HG03103 (cell line): ENCODE results near the gene LAMB1.
"Not testable (repeated sequence)": the region's sequence is repeated elsewhere in the genome, so short reads cannot be mapped to it uniquely, and the experiment has no call there.

Experiments
- ATAC-seq: cut with Tn5 transposase; IDR thresholded peaks from one replicate; pipeline ENCODE4 v1.9.1; 2021; ENCODE audit warnings: low read depth; ENCODE audit not compliant: unreplicated experiment

Gene LAMB1

DNA sequence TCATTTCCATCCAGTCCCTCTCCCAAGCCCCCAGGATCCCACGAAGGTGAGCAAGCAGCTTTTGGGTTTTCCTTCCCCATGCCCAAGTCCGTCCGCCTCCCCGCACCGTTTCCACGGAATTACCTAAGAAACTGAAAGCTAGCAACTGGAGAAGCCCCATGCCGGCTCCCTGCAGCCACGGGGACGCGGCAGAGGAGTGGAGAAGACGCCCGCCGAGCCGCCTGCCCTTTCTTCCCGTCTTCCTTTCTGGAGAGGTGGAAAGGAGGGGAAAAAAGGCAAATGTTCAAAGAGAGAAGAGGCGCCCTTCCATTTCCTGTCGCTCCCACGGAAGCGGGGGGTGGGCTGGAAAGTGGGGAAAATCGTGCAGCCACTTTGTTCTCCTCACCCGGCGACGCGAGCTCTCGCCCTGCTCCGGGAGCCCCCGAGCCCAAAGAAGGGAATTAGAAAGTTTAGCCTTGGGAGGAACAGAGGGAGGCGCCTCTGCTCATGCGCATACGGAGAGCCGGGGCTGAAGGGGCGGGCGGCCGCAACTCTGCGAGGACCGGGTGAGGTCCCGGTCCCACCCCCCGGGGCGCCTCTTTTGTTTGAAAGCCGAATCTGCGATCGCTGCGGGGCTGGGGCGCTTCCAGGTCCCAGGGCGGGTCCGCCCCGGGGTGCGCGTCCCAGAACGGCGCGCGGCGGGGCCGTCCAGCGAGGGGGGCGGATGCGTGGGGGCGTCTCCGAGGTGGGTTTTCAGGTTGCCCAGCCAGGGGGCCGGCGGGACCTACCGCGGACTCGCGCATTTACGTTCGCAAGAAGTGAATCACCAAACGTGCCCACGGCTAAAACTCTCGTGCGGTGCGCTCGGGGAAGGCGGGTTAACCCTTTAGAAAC, at the start of gene LAMB1:
TSS of gene LAMB1 (minus strand) at position 436 of the 873 bp plus-strand sequence. CDS start at position 160, 276 bp downstream.
- no peak for ATAC-seq

DNA sequence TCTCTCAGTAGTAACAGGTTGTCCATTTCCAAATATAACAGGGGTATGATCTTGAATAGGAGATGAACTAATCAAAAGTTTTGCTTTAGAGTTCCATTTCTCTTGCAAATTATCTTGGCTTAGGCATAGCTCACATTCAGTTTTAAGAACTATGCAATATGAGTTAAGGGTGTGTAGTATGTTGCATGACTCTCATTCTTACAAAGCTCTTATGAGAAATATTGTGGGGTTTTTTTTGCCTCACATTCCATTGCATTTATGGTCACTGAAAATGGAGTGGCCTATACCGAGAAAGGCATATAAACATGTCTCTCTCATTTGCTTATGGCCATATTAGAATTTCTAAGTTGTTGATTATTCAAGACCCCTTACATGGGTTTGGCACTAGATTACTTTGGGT, 48.5 kb upstream of the LAMB1 start:
- ATAC-seq: no peak

DNA sequence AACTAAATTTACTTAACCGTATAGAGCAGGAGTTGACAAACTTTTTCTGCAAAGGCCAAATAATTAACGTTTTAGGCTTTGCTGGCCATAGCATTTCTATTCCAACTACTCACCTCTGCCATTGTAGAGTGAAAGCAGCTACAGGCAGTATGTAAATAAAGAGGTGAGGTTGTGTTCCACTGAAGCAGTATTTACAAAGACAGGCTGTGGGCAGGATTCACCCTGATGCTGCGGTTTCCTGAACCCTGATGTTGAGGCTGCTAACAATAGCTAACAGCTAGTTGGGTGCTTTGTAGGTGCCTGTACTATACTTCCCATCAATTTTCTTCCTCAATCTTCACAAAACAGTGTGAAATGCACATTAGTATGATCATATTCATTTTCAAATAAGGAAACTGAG, 47.0 kb upstream of the LAMB1 start:
- ATAC-seq: no peak

DNA sequence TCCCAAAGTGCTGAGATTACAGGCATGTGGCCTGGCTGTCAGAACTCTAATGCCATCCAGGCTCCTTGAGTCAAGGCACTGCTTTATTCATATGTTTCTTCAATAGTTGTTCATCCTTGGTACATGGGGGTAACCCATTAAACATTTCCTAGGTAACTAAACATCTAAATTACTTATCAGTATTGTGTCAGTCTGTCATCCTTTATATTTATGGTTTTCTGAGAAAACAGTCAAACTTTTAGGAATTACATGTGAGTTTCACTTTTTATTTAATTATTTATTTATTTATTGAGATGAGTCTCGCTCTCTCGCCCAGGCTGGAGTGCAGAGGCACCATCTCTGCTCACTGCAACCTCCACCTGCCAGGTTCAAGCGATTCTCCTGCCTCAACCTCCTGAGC, 45.5 kb upstream of the LAMB1 start:
- ATAC-seq: no peak

DNA sequence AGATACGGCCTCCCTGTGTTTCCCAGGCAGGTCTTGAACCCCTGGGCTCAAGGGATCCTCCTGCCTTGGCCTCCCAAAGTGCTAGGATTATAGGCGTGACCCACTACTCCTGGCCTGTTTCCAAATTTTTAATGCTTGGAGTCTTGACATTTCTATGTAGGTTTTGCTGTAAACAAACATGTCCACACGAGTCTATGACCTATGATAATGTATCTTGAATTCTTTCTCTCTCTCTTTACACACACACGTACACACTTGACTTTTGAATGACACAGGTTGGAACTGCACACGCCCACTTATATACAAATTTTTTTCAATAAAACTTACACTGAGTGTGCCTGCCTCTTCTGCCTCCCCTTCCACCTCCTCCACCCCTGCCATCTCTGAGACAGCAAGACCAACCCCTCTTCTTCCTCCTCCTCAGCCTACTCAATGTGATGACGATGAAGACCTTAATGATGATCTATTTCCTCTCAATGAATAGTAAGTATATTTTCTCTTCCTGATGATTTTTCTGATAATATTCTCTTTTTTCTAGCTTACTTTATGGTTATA, 44.1 kb upstream of the LAMB1 start:
- no peak for ATAC-seq

DNA sequence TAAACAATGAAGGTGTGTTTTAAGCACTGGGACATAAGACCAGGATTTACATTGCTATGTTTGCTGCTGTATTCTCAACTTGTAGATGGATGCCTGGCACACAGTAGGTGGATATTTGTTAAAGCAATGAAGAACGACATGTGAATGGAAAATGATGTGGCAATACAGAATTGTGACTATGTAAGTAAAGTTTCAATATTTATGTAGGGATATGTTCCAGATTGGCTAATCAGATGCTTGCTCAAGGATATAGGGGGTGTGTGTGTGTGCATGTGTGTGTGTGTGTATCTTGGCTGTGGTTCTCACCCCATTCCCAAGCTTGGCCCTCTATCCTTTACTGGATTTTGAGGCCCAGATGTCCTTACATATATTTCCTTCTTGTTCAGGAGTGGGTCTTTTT, 42.7 kb upstream of the LAMB1 start:
- no peak for ATAC-seq

DNA sequence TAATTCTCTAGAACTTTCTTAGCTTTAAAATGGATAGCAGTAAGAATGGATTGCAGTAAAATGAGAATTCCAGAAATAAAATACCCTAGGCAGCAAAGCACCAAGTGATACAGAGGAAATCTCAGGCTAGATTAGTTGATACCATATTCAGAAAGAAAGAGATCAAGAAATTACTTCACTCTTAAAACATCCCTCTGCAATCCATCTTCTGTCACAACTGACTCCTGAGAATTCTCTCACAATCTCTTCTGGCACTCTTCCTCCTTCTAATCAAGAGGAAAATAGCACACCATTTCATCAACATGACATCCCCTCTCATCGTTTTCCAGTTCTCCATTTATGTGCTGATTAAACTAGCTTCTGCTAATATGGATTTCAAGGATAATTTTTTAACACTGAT, 42.2 kb upstream of the LAMB1 start:
- ATAC-seq: no peak

DNA sequence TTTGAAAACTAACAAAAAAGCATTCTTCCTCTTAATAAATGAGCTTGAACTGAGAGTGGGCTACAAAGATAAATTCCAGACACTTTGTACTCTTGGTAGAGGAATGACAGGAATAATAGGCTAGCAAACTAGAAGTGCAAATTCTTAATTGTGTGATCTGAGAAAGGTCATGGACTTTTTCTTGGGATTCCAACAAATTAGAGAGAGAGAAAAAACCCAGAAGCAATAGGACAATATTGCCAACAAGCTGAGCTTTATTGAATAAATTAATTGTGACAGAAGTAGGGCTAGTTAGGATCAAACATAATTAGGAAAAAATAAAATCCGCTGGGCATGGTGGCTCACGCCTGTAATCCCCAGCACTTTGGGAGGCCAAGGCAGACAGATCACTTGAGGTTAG, 41.4 kb upstream of the LAMB1 start:
- no peak for ATAC-seq

DNA sequence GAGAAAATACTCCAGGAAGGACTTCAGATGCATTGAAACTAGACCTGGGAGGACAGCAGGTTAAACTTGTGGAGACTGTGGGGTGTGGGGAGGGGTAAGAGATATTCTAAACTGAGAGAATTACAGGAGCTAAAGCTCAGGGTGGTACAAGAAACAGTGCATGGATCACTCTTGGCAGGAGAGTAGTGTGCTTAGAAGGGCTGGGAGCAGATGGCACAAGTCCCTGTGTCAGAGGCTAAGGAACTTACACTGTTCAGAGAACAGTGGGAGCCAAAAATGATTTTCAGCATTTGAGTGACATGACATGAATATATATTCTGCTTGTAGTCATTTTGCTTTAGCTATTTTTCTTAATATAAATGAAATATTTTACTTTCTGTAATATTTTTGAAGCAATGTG, 36.0 kb upstream of the LAMB1 start:
- ATAC-seq: no peak

DNA sequence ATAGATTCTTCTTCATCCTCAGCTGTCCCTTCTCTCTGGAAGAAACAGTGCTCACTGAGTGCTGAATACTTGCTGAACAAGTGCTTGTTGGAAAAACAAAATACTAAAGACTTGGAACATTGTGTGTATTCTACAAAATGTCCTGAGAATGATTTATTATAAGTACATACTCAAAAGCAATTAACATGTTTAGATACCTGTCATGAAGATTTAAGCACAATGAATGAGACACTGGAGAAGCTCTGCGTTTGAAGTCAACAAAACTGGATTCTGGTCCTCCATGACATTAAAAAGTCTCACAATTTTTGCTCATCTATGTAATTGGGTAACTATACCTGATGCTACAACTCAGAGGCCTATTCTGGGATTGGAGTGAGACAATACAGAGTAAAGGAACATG, 34.8 kb upstream of the LAMB1 start:
- no peak for ATAC-seq

DNA sequence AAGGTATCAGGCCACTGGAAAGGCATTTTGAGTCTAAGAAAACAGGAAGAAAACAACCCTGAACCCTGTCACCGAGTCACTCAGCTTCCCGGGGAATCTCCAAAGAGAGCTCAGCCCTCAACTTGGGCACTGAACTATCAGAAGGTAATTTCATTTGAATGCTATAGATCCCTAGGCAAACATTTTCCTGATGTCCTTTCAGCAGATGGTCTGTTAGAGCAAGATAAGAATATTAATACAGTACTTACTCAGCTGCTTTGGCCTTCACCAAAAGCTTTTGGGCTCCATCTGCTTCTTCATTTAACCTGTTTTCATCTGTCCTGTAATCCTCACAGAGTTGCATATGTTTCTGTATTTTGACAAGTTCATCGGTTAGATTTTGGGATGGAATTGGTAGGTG, 34.2 kb upstream of the LAMB1 start:
- ATAC-seq: no peak

DNA sequence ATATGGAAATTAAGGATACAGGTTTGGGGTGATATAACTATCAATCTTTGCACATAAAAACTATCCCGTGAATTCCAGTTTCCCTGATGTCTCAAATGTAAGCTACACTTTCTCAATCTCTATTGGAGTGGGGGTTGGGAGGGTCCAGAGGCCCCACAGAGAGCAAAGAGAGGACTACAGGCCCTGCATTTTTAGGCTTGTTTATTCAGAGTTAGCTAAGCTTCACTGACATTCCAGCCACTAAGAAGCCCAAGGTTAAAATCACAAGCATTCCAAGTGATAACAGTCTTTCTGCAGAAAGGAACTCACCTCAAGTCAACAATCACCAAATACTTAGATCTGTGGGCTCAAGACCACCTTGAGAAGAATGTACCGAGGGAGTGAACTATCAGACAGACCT, 31.6 kb upstream of the LAMB1 start:
- ATAC-seq: no peak

DNA sequence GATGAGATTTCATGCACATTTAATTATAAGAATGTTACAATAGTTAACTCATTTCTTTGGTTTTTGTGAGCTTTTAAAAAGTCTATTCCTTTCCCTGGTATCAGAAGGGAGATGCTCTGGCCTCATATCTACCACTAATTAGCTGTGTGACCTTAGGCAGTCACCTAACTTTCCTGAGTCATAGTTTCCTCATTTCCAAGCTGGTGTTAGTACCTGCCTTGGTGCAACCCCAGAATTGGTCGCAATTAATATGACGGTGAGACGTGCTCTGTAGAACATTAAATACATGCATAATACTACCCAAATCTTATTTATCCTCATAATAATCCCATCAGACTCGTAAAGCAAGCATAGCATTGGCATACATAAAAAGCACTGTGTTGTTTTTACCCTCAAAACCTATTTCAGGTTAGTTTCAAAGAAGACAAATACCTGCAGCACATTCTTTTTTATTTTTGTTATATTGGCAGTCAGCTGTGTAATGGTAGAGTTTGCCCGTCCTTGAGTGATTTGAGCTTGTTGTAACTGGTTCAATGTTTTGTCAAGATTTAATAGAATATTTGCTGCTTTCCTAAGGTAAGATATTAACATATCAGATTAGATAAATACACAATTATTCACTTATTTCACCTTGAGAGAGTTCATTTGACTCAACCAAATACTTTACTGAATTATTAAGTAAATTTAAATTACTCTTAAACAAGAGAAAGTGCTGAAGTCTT, 31.0 kb upstream of the LAMB1 start:
- ATAC-seq: no peak

DNA sequence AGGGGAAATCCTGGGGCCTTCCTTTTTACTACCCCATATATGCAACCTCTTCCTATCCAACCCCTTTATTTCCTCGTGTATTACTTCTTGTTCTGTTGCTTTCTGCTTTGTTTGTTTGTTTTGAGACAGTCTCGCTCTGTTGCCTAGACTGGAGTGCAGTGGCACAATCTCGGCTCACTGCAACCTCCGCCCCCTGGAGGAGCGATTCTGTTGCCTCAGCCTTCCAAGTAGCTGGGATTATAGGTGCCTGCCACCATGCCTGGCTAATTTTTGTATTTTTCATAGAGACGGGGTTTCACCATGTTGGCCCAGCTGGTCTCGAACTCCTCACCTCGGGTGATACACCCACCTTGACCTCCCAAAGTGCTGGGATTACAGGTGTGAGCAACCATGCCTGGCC, 30.3 kb upstream of the LAMB1 start:
- not testable (repeated sequence) for ATAC-seq

DNA sequence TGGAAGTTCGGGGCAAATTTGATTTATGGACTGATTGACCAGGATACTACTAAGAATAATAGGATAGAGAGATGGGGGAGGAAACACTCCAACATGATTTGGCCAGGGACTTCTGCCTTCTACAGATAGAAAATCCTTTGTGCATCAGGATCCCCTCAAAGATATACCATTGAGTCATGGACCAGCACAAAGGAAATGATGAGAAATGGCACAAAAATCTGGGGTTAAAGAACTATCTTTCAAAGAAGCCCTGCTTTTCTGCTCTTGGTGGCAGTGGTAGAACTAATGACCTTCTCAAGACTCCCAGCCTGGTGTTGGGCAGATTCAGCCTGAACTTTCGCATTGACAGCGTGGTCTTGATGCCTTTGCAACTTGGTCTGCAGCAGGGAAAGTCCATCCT, 27.6 kb upstream of the LAMB1 start:
- ATAC-seq: no peak

DNA sequence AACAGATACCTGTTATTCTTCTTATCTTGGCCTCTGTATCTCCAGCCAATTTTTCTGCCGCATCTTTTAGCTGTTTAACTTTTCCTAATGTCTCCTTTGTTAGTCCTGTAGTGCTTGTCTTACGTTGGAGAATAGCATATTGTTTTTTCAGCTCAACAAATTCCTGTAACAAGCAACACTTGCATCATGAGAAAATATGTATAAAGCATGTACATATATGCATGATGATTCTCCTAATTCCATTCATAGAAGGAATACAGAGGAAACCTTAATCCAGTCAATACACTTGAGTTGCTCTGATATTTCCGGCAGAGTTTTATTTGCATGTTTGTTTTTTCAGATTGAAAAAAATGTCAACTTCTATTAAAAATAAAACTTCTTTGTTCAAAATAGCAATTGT, 26.1 kb upstream of the LAMB1 start:
- ATAC-seq: no peak

DNA sequence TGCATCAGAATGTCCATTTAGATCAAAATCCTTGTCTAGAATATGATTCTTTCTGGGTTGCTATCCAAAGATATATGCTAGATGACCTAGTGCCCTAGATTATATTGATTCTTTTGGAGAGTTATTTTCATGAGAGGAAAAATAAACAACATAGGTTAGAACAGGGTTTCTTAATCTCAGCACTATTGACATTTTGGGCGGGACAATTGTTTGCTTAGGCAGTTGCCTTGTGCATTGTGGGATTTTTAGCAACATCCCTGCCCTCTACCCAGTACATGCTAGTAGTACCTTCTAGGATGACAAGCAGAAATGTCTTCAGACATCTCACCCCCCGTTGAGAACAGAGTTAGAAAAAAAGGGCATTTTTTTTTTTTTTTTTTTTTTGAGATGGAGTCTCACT, 25.1 kb upstream of the LAMB1 start:
- no peak for ATAC-seq

DNA sequence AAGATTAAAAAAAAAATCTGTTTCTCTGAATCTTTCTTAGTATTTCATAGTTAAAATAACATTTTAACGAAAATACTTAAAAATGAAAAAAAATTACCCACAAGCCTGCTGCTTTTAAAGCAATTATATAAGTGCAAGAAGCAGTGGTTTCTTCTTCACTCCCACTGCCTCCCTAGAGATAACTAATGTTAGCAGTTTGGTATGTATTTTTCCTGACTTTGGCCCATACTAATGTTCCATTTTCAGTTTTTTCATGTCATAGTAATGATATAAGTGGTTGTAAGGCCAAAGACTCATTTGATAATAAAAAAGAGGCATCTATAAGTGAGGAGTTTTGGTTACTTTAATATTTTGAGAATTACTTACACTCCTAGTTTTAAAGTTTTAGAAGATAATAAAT, 24.3 kb upstream of the LAMB1 start:
- ATAC-seq: no peak

DNA sequence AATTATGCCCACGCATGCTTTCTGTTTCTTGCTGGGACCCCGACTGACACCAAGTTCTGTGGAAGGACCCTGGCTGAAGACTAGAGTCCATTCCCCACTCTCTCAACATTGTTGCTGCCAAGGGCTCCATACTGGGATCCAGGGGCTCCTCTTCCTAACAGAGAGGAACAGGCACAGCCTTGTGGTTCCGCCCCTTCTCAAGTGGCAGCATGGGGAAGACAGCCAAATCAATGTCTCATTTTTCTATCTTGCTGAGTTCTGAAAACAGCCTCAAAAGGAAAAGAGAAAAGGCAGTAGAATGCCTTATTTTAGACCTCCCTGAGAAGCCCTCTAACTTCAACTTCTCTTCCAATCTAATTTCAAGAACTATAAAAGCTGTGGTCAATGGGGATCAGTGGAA, 23.7 kb upstream of the LAMB1 start:
- ATAC-seq: no peak

DNA sequence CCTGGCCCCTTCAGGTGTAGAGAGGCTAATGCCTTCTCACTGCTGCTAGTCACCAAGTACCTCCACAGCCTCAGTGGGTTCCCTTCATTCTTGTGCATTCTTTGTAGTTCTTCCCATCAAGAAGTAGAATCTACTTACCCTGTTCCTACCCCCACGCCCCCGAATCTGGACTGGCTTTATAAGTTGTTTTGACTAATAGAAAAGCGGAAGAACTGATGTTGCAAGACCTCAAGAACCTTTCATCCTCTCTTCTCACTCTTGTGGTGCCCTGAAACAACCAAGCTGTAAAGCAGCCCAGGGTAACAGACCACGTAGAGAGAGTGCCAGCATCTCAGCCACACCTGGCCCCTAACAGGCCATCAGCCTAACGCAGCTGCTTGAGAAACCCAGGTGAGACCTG, 23.2 kb upstream of the LAMB1 start:
- ATAC-seq: no peak

DNA sequence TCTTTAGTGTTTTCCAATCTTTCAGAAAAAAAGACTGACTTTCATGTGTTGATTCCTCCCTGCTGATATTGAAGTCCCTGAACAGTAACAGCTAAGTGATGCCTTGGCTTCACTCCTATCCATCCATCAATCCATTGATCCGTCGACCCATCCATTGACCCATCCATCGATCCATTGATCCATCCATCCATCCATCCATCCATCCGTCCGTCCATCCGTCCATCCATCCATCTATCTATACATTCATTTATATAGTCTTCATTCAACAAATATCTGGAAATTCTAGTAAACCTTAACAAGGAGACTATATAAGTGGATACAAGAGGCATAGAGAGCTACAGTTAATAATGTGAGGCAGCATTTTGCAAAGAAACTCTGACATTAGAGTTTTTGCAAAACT, 21.6 kb upstream of the LAMB1 start:
- ATAC-seq: no peak

DNA sequence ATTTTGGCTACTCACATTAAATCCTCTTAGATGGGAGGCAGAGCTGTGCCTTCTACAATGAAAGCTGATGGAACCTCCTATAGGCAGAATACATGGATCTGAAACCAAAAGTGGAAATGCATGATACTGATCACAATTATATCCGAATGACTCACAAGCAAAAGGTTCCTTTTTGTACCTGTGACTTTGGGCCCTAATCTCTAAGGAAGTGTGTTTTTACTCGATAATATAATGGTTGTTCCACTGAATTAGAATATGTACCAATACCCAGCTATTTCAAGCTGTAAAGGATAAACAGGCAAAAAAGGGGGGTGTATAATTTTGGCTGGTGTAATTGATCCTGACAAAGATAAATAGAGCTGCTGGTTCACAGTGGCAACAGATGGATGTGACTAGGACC, 17.6 kb upstream of the LAMB1 start:
- ATAC-seq: no peak
